Activated T-cell treated with anti-CD3 and anti-CD28 coated beads, Interleukin-2, amount 50 U/mL, for 1 hour (primary cell): ENCODE results near the gene BCLAF3.

Experiments used
- DNase-seq: peaks from one replicate; pipeline ENCODE4 v3.0.0-alpha.2; 2020

BCLAF3 gene

DNA sequence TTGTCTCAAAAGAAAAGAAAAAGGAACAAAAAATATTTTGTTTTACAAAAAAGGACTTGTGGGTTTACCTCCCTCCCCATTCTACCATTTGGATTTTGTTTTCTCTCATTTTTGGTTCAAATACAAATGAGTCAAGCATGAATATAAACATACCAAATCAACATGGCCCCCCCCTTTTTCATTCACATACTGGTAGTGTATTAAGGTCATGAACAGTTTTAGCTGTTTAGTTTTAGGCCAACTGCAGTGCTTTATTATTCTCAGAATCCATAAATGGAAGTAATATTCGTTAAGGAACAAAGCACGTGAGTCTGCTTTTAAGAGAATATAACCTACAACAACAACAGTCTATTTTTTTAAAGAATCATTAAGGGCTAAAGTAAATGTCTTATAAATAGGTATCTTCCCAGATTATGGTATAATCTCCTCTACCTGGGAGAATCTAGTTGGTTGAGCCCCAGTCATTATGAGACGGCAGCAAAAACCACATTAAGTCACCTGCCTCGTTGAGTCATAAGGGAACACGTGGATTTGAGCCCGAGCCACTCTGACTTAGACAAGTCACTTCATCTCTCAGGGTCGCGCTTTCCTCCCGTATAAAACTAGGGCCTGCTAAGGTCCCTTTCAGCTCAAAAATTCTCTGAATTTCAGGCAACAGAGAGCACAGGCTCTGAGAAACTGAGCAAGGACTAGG is 26.7 kb downstream of the BCLAF3 start:
- DNase-seq = no peak

DNA sequence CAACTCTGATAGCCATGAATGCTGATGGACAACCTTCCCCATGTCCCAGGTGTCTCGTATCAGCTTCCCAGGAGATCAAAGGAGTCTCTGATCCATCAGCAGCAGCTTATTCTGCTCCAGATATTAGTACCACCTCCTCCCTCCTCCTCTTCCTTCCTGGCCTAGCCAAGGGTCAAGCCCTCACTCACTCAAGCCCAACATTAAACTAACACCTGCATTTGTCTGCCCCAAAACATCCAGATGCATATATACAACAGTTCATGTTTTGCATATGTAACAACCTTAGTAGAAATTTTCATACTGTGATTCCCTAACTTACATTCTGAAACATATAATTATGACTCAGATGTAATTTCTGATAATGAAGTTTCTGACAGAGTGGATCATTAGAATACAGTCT is 29.9 kb downstream of the BCLAF3 start:
- no peak for DNase-seq

DNA sequence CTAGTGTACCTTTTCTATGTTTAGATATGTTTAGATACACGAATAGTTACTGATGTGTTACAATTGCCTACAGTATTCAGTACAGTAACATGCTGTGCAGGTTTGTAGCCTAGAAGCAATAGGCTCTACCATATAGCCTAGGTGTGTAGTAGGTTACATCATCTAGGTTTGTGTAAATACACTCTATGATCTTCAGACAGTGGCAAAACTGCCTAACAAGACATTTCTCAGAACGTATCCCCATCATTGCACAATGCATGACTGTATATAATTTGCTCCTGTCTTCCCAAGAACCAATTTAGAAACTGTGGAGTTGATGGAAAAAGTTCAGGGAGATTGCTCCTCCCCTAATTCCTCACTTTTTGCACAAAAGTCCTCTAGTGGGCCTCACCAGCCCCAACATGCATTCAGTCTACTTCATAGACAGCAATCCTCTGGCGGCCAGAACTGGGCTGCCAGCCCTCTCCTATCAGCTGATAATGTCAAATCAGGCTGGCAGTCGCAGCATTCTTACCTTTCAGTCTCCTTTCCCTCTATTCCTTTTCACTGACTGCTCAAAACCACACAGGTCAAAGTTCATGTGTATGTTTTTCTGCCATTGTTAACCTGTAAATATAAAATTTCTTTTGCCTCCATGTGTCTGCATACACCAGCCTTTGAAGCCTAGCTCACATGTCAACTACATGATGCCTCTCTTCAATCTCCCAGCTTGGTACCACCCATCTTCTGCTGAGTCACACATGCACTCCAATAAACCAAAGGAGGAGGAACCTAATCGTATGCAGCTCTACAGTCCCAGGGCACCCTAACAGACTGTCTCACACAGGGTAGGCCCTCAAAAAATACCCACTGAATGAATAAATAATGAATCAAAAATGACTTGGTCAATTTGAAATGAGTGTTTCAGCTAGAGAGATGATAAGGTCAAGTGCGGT is 32.0 kb downstream of the BCLAF3 start:
- DNase-seq = no peak

GRCh38 chrX:19956923-19957322 is 33.9 kb downstream of the BCLAF3 start:
- no peak for DNase-seq

DNA sequence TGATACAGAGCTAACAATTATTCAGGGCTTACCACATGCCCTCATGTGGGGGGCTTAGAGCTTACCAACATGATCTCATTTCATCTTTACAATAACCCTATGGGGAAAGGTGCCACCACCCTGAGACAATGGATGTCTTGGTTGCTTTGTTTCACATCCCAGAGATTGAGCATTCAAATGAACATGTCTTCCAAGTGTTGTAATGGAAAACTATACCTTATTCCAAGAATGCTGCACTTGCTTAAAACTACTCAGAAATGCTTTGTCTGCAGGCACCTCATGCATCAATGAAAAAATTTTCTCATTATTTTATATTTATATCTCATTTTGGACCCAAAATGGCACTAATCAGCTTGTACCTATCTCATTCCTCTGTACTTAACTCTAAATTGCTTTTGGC is 34.6 kb downstream of the BCLAF3 start:
- DNase-seq = no peak

- no peak for DNase-seq
Measured at GRCh38 chrX:19955306-19955705, 35.6 kb downstream of the BCLAF3 start.

- no peak for DNase-seq
Measured at GRCh38 chrX:19954335-19955096, 36.3 kb downstream of the BCLAF3 start.

- no peak for DNase-seq
Measured at GRCh38 chrX:19953145-19953544, 37.7 kb downstream of the BCLAF3 start.

GRCh38 chrX:19949340-19949739 is 41.5 kb downstream of the BCLAF3 start:
- no peak for DNase-seq

DNA sequence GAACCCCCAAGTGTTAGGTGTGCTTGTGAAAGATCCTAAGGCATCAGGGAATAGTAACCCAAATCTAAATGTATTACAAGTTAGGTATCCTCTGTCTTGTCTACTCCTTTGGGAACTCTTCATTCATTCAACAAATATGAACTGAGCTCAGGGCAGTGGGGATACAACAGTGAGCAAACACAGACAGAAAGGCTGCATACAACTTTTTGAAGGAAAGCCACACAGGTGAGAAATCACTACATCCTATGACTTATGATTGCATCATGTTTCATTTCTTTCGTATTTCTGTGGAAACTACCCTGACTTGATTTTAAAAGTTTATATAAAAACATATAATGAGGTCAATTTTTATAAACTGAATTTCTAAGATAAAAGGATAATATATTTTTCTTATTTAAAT is 43.2 kb downstream of the BCLAF3 start:
- no peak for DNase-seq
